Measurements from ENCODE around the gene GALNT18.

DNA sequence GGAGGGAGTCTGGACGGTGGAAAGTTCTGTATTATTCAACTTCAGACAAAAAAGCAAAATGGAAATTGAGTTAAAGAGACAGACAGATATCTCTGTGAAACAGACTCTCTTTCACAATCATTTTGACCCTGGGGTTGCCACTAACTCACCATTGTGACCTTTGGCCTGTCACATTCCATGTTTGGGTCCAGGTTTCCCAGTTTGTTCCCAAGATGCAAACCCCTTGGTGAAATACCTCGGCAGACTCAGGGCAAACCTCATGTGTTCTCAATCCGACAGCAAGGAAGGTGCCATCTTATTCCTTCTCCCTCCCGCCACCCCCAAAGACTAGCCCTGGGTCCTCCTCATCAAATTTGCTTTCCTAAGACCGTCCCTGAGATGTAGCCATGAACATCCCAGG, 41.8 kb downstream of the GALNT18 start:
- no peak for TF ChIP-seq EZH2 (optimal IDR thresholded peaks at IDR 0.05; ENCODE audit: low read depth, low read length)
- TF ChIP-seq, protein P1, sequence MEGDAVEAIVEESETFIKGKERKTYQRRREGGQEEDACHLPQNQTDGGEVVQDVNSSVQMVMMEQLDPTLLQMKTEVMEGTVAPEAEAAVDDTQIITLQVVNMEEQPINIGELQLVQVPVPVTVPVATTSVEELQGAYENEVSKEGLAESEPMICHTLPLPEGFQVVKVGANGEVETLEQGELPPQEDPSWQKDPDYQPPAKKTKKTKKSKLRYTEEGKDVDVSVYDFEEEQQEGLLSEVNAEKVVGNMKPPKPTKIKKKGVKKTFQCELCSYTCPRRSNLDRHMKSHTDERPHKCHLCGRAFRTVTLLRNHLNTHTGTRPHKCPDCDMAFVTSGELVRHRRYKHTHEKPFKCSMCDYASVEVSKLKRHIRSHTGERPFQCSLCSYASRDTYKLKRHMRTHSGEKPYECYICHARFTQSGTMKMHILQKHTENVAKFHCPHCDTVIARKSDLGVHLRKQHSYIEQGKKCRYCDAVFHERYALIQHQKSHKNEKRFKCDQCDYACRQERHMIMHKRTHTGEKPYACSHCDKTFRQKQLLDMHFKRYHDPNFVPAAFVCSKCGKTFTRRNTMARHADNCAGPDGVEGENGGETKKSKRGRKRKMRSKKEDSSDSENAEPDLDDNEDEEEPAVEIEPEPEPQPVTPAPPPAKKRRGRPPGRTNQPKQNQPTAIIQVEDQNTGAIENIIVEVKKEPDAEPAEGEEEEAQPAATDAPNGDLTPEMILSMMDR (IDR thresholded peaks at IDR 0.05; ENCODE audit: low read length): no peak
